HG03342 (cell line): ENCODE data around the gene ZDHHC14.
"Not testable (repeated sequence)": the region's sequence is repeated elsewhere in the genome, so short reads cannot be mapped to it uniquely, and the experiment has no call there.

Experiments
- ATAC-seq: cut with Tn5 transposase; IDR thresholded peaks from one replicate; pipeline ENCODE4 v1.9.1; 2021; ENCODE audit warnings: mild to moderate bottlenecking, moderate library complexity; ENCODE audit not compliant: unreplicated experiment

ZDHHC14 gene

DNA sequence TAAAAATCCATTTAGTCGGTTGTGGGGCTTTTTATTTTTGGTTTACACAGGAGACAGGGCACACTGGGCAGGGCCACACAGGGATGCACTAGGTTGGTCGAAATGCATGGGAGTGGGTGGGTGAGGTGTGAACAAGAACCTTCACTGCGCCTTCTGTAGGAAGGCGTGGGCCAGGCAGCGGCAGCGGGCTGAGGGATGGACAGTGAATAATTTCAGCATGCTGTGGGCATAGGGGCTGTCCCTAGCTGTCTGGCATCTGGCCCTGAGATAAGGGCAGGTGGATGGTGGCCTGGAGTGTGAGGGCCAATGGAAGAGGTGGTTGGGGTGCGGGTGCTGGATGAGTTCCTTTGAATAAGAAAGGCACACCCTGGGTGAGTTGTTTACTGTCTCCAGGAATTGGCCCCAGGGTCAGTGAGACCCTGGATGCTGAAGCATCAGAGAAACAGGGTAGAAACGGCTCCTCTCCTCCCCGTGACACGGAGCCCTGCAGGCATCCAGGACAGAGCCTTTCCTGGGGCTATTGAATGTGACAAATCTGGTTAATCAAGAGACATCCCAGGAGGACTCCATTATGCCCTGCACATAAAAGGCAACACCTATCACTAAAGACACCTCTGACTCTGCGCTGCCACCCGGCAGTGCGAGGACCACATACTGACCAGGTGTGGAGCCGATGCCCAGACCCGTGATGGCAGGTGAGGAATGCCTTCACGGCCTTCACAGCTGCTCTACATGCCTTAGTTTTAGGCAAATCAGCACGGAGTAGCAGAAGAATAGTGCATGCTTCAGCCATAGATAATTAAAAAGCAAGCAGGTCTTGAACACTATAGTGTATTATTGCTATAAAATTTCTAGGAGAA lies 319.0 kb downstream of the ZDHHC14 start:
- ATAC-seq = no peak

GRCh38 chr6:157706351-157706750 lies 325.4 kb downstream of the ZDHHC14 start:
- not testable (repeated sequence) for ATAC-seq

GRCh38 chr6:157706883-157707282 lies 325.9 kb downstream of the ZDHHC14 start:
- ATAC-seq = no peak

GRCh38 chr6:157707576-157707975 lies 326.6 kb downstream of the ZDHHC14 start:
- no peak for ATAC-seq

- ATAC-seq = no peak
Observed at GRCh38 chr6:157708239-157708638, 327.2 kb downstream of the ZDHHC14 start.

DNA sequence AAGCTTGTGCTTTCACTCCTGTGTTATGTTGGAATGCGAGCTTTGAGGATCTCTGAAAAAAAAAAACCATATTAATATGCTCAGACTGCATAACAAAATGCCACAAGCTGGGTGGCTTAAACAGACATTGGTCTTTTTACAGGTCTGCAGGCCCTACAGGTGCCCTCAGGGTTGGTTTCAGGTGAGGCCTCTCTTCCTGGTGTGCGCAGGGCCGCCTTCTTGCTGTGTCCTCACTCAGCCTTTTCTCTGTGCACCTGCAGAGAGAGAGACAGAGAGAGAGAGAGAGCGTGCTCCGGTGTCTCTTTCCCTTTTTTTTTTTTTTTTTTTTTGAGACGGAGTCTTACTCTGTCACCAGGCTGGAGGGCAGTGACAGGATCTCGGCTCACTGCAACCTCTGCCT lies 327.9 kb downstream of the ZDHHC14 start:
- ATAC-seq = no peak

DNA sequence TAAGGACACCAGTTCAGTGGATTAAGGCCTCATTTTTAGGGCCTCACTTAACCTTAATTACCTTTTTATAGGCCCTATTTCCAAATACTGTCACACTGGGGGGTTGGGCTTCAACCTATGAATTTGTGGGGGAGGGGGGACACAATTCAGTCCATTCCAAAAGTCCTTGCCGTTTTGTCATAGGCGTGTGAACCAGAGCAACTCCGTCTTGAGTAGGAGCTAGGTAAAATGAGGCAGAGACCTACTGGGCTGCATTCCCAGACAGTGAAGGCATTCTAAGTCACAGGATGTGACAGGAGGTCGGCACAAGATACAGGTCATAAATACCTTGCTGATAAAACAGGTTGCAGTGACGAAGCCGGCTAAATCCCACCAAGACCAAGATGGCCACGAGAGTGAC lies 328.6 kb downstream of the ZDHHC14 start:
- no peak for ATAC-seq

DNA sequence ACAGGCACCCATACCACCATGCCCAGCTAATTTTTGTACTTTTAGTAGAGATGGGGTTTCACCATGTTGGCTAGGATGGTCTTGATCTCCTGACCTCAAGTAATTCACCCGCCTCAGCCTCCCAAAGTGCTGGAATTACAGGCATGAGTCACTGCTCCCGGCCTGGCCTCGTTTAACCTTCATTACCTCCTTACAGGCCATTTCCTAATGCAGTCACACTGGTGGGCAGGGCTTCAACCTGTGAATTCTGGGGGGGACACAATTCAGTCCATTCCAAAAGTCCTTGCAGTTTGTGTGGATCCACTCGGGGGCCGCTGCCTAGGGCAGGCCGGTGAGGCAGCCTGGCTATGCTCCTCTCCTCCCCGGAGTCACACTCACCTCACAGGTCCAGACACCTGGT lies 329.6 kb downstream of the ZDHHC14 start:
- ATAC-seq = no peak

DNA sequence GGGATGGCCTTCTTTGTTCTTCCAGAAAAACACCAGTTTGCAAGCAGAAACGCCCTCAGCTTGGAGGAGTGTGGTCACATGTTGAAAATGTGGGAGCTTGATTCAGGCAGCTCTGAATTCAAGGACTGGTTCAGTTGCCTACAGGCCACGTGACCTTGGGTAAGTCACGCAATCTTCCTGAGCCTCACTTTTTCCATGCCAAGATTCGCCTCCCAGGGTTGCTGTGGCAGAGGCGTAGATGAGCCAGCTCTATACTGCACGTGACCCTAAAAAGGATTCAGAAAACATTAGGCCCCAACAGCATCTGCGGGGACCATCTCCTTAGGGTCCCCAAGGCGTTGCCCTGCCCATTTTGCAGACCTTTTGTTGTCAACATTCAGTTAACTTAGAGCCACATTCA lies 330.1 kb downstream of the ZDHHC14 start:
- ATAC-seq = no peak

GRCh38 chr6:157712585-157713295 lies 331.8 kb downstream of the ZDHHC14 start:
- ATAC-seq = no peak

GRCh38 chr6:157713451-157714152 lies 332.6 kb downstream of the ZDHHC14 start:
- ATAC-seq = no peak

GRCh38 chr6:157714153-157714490 lies 333.1 kb downstream of the ZDHHC14 start:
- ATAC-seq = no peak

DNA sequence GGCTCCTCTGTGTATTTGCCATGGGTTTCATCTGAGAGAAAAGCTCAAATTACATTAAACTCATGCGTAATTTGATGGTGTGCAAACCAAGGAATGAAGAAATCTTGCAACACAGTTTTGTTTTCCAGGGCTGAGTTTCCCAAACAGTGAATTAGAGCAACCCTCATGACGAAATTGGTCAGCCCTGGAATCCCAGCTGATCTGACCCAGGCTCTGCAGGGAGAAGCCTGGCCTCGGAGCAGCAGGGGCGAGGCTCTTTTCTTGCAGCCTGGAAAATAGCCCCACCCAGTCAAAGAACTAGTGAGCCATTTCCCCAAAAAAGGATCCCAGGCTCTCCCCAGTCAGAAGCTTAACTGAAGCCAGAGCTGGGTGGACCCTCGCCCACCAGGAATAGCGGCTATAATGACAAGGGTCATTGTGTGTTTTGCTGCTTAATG lies 334.8 kb downstream of the ZDHHC14 start:
- no peak for ATAC-seq

GRCh38 chr6:157716251-157716995 lies 335.4 kb downstream of the ZDHHC14 start:
- ATAC-seq = no peak

DNA sequence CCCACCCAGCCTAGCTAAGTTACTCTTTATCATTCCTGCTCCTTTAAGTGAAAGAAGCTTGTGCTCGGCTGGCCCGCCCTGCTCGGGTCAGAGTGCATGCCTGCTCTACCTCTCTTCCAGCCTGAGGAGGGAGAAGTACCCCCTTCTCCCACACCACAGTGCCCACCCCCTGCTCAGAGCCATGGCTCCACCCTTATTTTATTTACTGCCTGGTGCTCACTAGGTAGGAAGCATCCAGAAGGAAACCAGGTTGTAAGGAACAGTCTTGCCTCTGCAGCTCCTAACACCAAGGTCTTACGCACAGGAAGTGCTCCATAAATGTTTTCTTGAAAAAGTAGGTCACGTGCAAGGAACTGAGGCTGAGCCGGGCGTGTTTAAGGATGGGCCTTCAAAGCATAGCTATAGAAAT lies 336.4 kb downstream of the ZDHHC14 start:
- no peak for ATAC-seq

DNA sequence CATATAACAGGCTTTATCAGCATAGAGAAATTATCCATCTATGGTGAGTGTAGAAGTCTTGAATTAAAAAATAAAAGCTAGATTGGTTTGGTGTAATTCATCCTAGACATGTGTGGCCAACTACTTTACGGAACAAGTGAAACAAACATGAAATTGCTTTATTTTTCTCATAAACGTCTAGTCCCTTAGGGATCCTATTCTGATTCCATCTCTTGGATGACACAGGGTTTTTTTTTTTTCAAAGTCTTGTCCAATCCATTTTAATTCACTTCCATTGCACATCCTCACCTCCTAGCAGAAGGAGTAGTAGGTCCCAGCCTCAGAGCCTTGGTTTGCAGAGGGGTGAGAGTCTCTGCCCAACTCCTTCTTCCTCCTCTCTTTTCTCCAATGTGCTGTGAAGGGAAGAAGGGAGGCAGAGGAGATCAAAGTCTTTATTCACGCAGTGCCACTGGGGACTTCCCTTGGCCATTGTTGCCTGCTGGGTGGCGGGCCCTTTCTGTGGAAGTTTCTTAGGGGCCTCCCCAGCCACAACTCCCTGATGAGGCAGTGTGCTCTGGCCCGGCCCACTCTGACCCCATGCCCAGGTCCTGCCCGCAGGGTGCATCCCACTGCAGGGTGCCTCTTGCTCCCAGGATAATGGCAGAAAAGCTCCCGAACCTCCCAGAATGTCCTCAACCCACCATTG lies 337.7 kb downstream of the ZDHHC14 start:
- ATAC-seq = no peak

- not testable (repeated sequence) for ATAC-seq
Observed at GRCh38 chr6:157720964-157721363, 340.0 kb downstream of the ZDHHC14 start.

GRCh38 chr6:157721426-157721825 lies 340.4 kb downstream of the ZDHHC14 start:
- no peak for ATAC-seq

- no peak for ATAC-seq
Observed at GRCh38 chr6:157721830-157722229, 340.8 kb downstream of the ZDHHC14 start.

DNA sequence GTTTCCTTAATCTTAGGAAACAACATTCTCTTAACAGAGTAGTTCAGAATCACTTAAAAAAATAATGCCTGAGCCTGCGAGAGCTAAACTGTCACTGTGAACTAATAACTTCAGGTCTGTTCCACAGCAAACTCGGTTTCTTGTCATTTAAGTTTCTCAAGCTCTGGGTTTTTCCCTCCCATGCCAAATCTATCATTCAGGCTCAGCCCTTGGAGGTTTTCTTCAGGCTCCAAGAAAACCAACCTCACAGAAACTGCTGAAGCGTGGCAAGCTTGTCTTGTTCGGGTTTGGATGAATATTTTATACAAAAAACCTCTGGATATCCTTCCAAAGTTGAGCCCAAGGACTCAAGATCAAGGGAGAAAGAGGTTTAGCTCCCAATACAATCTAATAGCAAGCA lies 342.4 kb downstream of the ZDHHC14 start:
- no peak for ATAC-seq
